OCI-LY3 (cell line): ENCODE data around the gene GRPR.

Experiments
- CTCF ChIP-seq: fragments of 200-600, 300-600 bp; sonication (generic); IDR thresholded peaks from 2 replicates; pipeline ENCODE4 v1.5.1; 2014; ENCODE audit warnings: antibody characterized with exemption, low read length, low read depth
- EZH2phosphoT487 ChIP-seq: fragments of 200-600 bp; shearing (Covaris generic); IDR thresholded peaks from 2 replicates; pipeline ENCODE4 v1.6.1; 2018; ENCODE audit warnings: antibody characterized with exemption, mixed run types, low read depth

GRCh38 chrX:16148896-16149295 is 25.5 kb downstream of the GRPR start:
- no peak for TF ChIP-seq CTCF
- no peak for TF ChIP-seq EZH2phosphoT487
